Subcutaneous adipose tissue (tissue), 4 donors: ENCODE data around the gene TUBA4B. TPM values are rescaled to one million over a fixed set of nuclear protein-coding genes. Genes with fewer than 3 reads are reported as not detected.

Experiments used
- CTCF ChIP-seq: fragments of 450-650 bp; IDR thresholded peaks from one replicate; pipeline ENCODE4 v1.5.1; 2016; ENCODE audit warnings: low read depth, mild to moderate bottlenecking, control low read depth, antibody characterized with exemption, moderate library complexity
- total RNA-seq, 4 donors: library from RNA; depleted of rRNA; stranded (reverse); fragments of >200 nt; gene quantifications; one replicate each; pipeline ENCODE4 v1.1.0, GENCODE V29; 2016

TUBA4B gene
- total RNA-seq, 4 donors from 2014 or later = not detected

DNA sequence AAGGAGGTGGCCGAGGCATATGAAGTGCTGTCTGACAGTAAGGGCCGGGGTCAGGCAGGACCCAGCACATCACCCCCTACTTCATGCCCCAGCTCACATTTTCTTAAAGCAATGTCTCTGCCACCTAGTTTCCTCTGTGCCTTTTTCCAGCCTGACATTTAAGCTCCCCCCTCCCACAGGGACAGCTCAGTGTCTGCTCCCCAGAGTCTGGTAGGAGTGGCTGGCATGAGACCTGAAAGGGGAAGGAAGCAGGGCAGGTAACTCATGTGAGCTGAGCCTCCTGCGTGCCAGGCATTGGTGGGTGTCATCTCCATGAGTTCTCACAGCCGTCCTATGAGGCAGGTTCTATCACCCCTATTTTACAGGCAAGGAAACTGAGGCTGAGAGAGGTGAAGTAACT, 27.6 kb downstream of the TUBA4B start:
- no peak for TF ChIP-seq CTCF

DNA sequence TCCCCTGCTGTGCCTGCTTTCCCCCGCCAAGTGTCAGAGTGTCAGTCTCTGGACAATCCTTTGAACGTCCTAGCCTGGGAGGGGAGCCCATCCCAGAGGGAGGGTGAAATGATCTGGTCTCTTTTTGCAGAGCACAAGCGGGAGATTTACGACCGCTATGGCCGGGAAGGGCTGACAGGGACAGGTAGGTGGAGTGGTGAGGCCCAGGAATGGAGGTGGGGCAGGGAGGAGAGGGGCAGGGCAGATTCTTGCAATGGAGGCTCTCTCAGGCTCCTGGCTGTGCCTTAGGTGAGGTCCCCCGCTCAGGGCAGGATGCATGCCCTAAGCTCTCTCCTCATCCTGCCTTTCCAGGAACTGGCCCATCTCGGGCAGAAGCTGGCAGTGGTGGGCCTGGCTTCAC, 28.5 kb downstream of the TUBA4B start:
- TF ChIP-seq CTCF = no peak

GRCh38 chr2:219282375-219282774, 29.3 kb downstream of the TUBA4B start:
- TF ChIP-seq CTCF = no peak

- no peak for TF ChIP-seq CTCF
These were observed 30.0 kb downstream of the TUBA4B start for GRCh38 chr2:219282943-219283581.

DNA sequence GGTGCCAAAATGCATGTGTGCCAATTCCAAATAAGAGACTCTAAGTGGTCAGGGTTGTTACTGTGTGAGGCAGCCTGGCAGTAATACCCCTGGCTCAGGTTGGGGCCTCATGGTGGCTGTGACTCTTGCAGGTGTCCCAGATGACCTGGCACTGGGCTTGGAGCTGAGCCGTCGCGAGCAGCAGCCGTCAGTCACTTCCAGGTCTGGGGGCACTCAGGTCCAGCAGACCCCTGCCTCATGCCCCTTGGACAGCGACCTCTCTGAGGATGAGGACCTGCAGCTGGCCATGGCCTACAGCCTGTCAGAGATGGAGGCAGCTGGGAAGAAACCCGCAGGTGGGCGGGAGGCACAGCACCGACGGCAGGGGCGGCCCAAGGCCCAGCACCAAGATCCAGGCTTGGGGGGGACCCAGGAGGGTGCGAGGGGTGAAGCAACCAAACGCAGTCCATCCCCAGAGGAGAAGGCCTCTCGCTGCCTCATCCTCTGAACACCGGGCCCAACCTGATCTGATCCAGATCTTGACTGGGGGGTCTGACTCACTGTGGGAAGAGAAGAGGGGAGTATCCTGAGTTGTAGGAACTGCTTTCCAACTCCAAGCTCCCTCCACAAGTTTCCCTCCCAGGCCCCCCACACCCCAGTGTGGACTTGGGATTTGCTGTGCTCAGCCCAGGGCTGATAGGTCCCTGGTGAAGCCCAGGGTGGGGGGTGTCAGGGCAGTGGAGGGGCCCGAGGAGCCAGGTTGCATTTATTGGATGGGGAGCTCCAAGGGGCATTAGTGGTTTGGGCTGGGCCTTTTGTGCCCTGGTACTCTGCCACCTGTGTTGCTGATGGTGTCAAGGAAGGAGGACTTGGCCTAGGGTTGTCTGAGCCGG, 31.7 kb downstream of the TUBA4B start:
- no peak for TF ChIP-seq CTCF

DNA sequence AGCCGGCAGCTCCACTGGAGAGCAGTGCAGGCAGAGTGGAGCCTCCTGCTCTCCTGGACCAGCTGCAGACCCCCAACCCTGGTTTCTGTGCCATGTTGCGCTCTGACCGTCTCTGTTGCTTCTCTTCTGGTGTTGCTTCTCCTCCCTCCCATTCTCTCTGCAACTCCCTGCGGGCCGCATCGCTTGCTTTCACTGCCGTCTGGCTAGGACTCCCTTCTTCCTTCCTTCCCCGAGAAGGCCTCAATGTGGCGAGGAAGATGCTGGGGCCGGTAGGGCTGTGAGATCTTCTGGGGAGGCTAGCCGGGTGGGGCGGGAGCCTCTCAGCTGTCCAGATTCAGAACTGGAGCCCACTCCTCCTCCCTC, 32.3 kb downstream of the TUBA4B start:
- no peak for TF ChIP-seq CTCF

DNA sequence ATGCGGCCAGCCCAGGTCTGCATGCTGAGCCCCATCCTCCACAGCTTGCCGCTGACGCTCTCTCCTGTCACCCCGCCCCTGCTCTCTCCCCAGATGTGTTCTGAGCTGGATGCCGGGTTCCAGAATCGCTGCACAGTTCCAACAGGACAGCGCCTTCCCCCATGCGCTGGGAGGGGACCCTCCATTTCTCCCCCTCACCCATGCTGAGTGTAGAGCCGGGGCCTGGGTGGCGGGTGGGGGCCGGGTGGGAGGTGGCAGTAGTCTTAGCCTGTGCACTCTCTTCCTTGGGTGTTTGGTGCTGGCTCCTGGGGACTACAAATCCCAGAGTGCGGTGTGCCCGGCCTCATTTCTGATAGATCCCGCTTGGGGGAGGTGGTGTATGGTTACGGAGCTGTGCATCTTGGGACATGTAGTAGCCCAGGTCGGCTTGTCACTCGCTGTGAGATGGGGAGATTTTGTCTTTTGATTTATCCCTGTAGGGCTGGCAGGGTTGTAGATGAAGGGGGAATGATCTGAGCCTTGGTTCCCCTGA, 32.9 kb downstream of the TUBA4B start:
- TF ChIP-seq CTCF = no peak
